ENCODE data around the gene ABCA7.

ABCA7 gene

GRCh38 chr19:1066251-1066747 is 26.4 kb downstream of the ABCA7 start:
- Histone ChIP-seq H3K4me3 (ENCODE audit: low read length) (no peak overlapping the region), H3K9me3 (replicated peaks; ENCODE audit: low read length) (peaks cover 2% of the 10 kb centered on the region), H3K4me1 (ENCODE audit: control insufficient read depth, insufficient read depth, low read length) (peaks cover 8% of the 10 kb centered on the region), H3K9ac (ENCODE audit: low read depth, low read length) (no peak overlapping the region), H3K36me3 (ENCODE audit: insufficient read depth, low read length) (no peaks in the 10 kb centered on the region), H3K4me2 (ENCODE audit: low read length) (no peak overlapping the region), H3K27me3 (ENCODE audit: control insufficient read depth, insufficient read depth, low read length) (peaks cover 38% of the 10 kb centered on the region)

GRCh38 chr19:1066748-1067340 is 26.9 kb downstream of the ABCA7 start, which contains the start of gene ARHGAP45:
ARHGAP45 (plus strand) TSS chr19:1067167; CDS start chr19:1067406, 239 bp downstream.
- H3K9ac ChIP-seq (ENCODE audit: low read depth, low read length) = no peak within 1 kb of the TSS
- peaks cover 2% of the 10 kb centered on the region for H3K9me3 ChIP-seq (replicated peaks; ENCODE audit: low read length)
- H3K4me2 ChIP-seq (ENCODE audit: low read length) = peak within 1 kb of the TSS; percentile 54
- peaks cover 12% of the 10 kb centered on the region for H3K4me1 ChIP-seq (ENCODE audit: control insufficient read depth, insufficient read depth, low read length)
- peak within 1 kb of the TSS; percentile 34 for H3K4me3 ChIP-seq (ENCODE audit: low read length)
- H3K36me3 ChIP-seq (ENCODE audit: insufficient read depth, low read length) = no peaks in the 10 kb centered on the region
- peaks cover 43% of the 10 kb centered on the region for H3K27me3 ChIP-seq (ENCODE audit: control insufficient read depth, insufficient read depth, low read length)

DNA sequence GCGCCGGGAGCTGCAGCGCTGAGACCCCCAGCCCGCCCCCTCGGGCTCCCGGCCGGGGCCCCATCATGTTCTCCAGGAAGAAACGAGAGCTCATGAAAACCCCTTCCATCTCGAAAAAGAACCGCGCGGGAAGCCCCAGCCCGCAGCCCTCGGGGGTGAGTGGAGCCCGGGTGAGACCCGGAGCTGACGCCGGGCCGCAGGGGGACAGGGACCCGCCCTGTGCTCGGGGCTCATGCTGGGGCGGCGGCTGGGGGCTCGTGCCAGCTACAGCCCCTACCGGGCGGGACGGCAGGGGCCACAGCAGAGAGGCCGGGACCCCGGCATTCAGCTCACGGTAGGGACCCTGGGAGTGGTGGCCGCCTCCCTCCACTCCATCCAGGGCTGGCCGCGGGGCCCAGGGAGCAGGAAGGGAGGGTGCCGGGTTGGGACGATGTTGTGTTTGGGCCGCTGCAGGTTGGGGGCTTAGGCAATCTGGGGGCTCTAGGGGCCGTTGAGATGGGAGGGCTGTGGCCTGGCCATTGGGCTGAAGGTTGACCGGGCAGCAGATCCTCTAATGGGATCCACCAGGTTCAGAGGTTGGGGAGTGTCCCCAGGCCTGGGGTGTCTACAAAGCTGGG is 27.5 kb downstream of the ABCA7 start:
- Histone ChIP-seq H3K4me1 (ENCODE audit: control insufficient read depth, insufficient read depth, low read length) (peaks cover 12% of the 10 kb centered on the region), H3K9me3 (replicated peaks; ENCODE audit: low read length) (peaks cover under 1% of the 10 kb centered on the region), H3K9ac (ENCODE audit: low read depth, low read length) (no peak overlapping the region), H3K27me3 (ENCODE audit: control insufficient read depth, insufficient read depth, low read length) (peaks cover 48% of the 10 kb centered on the region), H3K4me2 (ENCODE audit: low read length) (peak overlapping the region; percentile 54), H3K36me3 (ENCODE audit: insufficient read depth, low read length) (no peaks in the 10 kb centered on the region), H3K4me3 (ENCODE audit: low read length) (peak overlapping the region; percentile 34)

- Histone ChIP-seq H3K36me3 (ENCODE audit: insufficient read depth, low read length) (no peaks in the 10 kb centered on the region), H3K27me3 (ENCODE audit: control insufficient read depth, insufficient read depth, low read length) (peaks cover 53% of the 10 kb centered on the region), H3K9ac (ENCODE audit: low read depth, low read length) (no peak overlapping the region), H3K9me3 (replicated peaks; ENCODE audit: low read length) (no peaks in the 10 kb centered on the region), H3K4me1 (ENCODE audit: control insufficient read depth, insufficient read depth, low read length) (peaks cover 12% of the 10 kb centered on the region), H3K4me3 (ENCODE audit: low read length) (no peak overlapping the region), H3K4me2 (ENCODE audit: low read length) (no peak overlapping the region)
Observed at GRCh38 chr19:1068009-1069001, 28.4 kb downstream of the ABCA7 start.

DNA sequence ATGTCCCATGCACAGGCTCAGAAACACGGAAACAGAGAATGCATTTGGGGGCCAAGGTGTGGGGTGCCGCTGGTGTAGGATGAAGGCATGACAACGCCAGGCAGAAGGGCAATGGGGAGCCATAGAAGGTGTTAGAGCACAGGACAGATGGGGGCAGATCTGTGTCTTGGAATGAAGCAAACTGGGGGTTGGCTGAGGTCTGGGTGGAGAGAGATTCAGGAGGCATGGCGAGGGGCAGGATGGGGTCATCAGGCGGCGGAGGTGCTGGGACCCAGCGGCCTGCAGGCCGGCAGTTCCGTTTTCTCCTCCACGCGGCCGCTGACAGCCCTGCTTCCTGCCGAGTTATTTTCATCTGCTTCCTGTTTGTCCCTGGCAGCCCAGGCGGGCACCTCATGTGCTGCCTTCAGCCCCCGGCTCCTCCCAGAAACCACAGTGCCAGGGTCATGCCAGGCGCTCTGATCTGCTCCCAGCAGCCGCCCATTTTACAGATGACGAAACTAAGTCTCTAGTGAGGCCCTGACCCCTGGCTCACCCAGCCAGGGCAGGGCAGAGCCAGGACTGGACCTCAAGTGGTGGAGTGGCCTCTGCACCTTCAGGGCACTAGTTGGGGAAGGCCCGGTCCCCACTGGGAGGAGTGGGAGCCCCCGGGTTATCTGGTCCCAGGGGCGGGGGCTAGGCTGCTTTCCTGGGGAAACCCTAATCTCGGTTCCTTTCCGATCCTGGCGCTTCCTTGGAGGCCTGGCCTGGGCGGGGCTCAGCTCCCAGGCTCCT is 29.3 kb downstream of the ABCA7 start:
- Histone ChIP-seq H3K9me3 (replicated peaks; ENCODE audit: low read length) (no peaks in the 10 kb centered on the region), H3K36me3 (ENCODE audit: insufficient read depth, low read length) (no peaks in the 10 kb centered on the region), H3K9ac (ENCODE audit: low read depth, low read length) (no peak overlapping the region), H3K4me2 (ENCODE audit: low read length) (no peak overlapping the region), H3K4me1 (ENCODE audit: control insufficient read depth, insufficient read depth, low read length) (peaks cover 12% of the 10 kb centered on the region), H3K4me3 (ENCODE audit: low read length) (no peak overlapping the region), H3K27me3 (ENCODE audit: control insufficient read depth, insufficient read depth, low read length) (peaks cover 53% of the 10 kb centered on the region)

DNA sequence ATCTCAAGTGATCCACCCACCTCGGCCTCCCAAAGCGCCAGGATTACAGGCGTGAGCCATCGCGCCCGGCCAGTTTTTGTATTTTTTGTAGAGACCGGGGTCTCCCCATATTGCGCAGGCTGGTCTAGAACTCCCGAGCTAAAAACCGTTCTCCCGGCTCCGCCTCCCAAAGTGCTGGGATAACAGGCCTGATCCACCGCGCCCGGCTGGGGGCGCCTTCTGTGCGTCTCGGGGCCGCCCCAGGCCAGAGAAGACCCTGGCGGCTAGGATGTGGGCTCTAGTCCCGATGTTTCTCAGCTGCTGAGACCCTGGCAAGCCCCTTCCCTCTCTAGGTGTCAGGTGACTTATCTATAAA is 30.6 kb downstream of the ABCA7 start:
- no peak overlapping the region for H3K4me3 ChIP-seq (ENCODE audit: low read length)
- no peaks in the 10 kb centered on the region for H3K9me3 ChIP-seq (replicated peaks; ENCODE audit: low read length)
- H3K4me2 ChIP-seq (ENCODE audit: low read length) = no peak overlapping the region
- no peak overlapping the region for H3K9ac ChIP-seq (ENCODE audit: low read depth, low read length)
- H3K4me1 ChIP-seq (ENCODE audit: control insufficient read depth, insufficient read depth, low read length) = peaks cover 11% of the 10 kb centered on the region
- H3K27me3 ChIP-seq (ENCODE audit: control insufficient read depth, insufficient read depth, low read length) = peaks cover 53% of the 10 kb centered on the region
- H3K36me3 ChIP-seq (ENCODE audit: insufficient read depth, low read length) = no peaks in the 10 kb centered on the region

DNA sequence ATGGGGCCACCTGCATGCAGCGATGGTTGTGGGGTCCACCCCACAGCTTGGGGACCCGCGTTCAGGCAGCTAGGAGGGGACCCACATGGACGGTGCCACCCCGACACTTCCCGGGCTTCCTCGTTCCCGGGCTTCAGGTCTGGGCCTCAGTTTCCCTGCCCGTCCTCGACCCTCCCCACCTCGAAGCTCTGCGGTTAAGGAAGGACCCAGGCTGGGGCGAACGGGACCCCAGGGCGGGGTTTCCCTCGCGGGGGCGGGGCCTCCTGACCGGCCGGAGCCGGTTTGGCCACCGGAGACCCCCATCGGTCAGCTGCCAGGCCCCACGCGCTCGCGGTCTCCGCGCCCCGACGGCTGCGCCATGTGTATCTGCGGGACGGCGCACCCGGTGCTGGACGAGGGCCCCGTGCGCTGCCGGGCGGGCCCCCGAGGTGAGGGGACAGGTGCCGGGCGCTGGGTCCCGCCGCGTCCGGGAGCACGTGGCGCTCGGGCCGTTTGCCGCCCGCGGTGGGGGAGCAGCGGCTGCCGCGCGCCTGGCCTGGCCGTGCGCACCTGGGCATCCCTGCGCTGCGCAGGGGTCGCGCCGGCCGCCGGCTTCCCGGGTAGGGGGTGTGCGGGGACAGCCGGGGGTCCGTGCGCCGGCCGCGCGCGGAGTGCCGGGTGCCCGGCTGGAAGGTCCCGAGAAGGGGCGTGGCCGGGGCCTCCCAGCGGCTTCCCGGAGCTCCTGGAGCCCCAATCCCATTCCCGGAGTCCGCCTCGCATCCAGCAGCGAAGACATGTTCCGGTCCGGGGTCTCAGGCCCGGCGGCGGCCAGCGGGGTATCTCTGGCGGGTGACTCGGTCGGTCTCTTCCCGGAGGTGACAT is 31.3 kb downstream of the ABCA7 start:
- peaks cover 52% of the 10 kb centered on the region for H3K27me3 ChIP-seq (ENCODE audit: control insufficient read depth, insufficient read depth, low read length)
- peaks cover 9% of the 10 kb centered on the region for H3K4me1 ChIP-seq (ENCODE audit: control insufficient read depth, insufficient read depth, low read length)
- no peaks in the 10 kb centered on the region for H3K36me3 ChIP-seq (ENCODE audit: insufficient read depth, low read length)
- no peak overlapping the region for H3K4me3 ChIP-seq (ENCODE audit: low read length)
- H3K4me2 ChIP-seq (ENCODE audit: low read length) = peak overlapping the region; percentile 44
- H3K9me3 ChIP-seq (replicated peaks; ENCODE audit: low read length) = no peaks in the 10 kb centered on the region
- no peak overlapping the region for H3K9ac ChIP-seq (ENCODE audit: low read depth, low read length)

DNA sequence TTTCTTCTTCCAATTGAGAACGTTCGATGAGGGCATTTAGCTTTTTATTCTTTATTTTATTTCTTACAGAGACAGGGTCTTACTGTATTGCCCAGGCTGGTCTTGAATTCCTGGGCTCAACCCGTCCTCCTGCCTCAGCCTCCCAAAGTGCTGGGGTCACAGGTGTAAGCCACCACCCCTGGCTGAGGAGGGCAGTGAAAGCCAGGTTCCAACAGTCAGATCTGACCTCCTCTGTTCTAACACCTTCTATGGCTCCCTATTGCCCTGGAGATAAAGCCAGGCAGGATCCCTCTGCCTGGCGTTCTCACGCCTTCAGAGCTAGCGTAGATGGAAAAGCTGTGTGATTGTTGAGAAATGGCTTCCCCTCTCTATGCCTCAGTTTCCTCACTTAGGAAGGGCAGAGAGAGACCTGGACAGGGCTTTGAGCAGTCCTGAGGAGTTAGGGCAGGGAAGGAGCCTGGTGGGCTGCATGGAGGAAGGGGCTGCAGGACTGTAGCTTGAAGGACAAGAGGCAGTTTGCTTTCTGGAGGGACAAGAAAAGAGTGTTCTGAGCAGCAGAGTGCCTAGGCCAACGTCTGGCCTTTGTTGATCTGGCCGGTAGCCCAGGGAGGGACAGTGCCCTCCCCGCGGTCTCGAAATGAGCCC is 32.6 kb downstream of the ABCA7 start:
- H3K36me3 ChIP-seq (ENCODE audit: insufficient read depth, low read length) = no peaks in the 10 kb centered on the region

GRCh38 chr19:1073063-1073955 is 33.4 kb downstream of the ABCA7 start:
- Histone ChIP-seq H3K36me3 (ENCODE audit: insufficient read depth, low read length) (no peaks in the 10 kb centered on the region), H3K4me1 (ENCODE audit: control insufficient read depth, insufficient read depth, low read length) (peaks cover 4% of the 10 kb centered on the region), H3K27me3 (ENCODE audit: control insufficient read depth, insufficient read depth, low read length) (peaks cover 37% of the 10 kb centered on the region), H3K9ac (ENCODE audit: low read depth, low read length) (no peak overlapping the region), H3K9me3 (replicated peaks; ENCODE audit: low read length) (no peaks in the 10 kb centered on the region), H3K4me2 (ENCODE audit: low read length) (no peak overlapping the region), H3K4me3 (ENCODE audit: low read length) (no peak overlapping the region)

More for the DNA sequence above, 32.6 kb downstream of the ABCA7 start:
- Histone ChIP-seq H3K9me3 (replicated peaks; ENCODE audit: low read length) (no peaks in the 10 kb centered on the region), H3K9ac (ENCODE audit: low read depth, low read length) (no peak overlapping the region), H3K4me3 (ENCODE audit: low read length) (no peak overlapping the region), H3K27me3 (ENCODE audit: control insufficient read depth, insufficient read depth, low read length) (peaks cover 41% of the 10 kb centered on the region), H3K4me2 (ENCODE audit: low read length) (no peak overlapping the region), H3K4me1 (ENCODE audit: control insufficient read depth, insufficient read depth, low read length) (peaks cover 4% of the 10 kb centered on the region)
